Breast epithelium (tissue), 4 donors: Measurements from ENCODE around the gene ATXN1. TPM values are rescaled to one million over a fixed set of nuclear protein-coding genes. Genes with fewer than 3 reads are reported as not detected.

Source experiments
- DNase-seq, 2 donors: peaks; one replicate each; pipeline ENCODE4 v3.0.0-alpha.2; 2019; ENCODE audit warnings: low spot score in 2 of 2
- H3K27ac ChIP-seq, 2 donors: fragments of 200-600 bp; sonication (generic) in 1 of 2; one replicate each; pipeline ENCODE4 v1.5.1; 2016 to 2019; ENCODE audit warnings: mild to moderate bottlenecking in 1 of 2
- H3K27me3 ChIP-seq, 2 donors: fragments of 200-600 bp; sonication (generic) in 1 of 2; one replicate each; pipeline versions ENCODE4 v1.5.1 to v1.6.0; 2017 to 2019; ENCODE audit warnings: control low read depth in 1 of 2, mild to moderate bottlenecking in 1 of 2
- H3K36me3 ChIP-seq: fragments of 200-600 bp; one replicate; pipeline ENCODE4 v1.5.1; 2019
- H3K4me1 ChIP-seq, 2 donors: fragments of 200-600 bp; sonication (generic); one replicate each; pipeline ENCODE4 v1.5.1; 2016 to 2019; ENCODE audit warnings: control low read depth in 1 of 2
- H3K4me3 ChIP-seq, 3 donors: fragments of 200-600 bp; sonication (generic); 1 replicate in 2 of 3; 2 replicates in 1 of 3; pipeline ENCODE4 v1.5.1; 2016 to 2019; ENCODE audit warnings: mild to moderate bottlenecking in 3 of 3, moderate library complexity in 2 of 3
- H3K9me3 ChIP-seq, 2 donors: fragments of 200-600 bp; sonication (generic) in 1 of 2; one replicate each; pipeline ENCODE4 v1.5.1; 2016 to 2019; ENCODE audit warnings: control low read depth in 1 of 2
- POLR2A ChIP-seq: fragments of 450-650 bp; IDR thresholded peaks from one replicate; pipeline ENCODE4 v1.6.1; 2016; ENCODE audit warnings: antibody characterized with exemption, mild to moderate bottlenecking, moderate library complexity
- POLR2AphosphoS5 ChIP-seq, 3 donors: sonication (generic); formaldehyde crosslinking; IDR thresholded peaks; one replicate each; pipeline ENCODE4 v1.6.1; 2017; ENCODE audit warnings: antibody characterized with exemption in 3 of 3
- intact Hi-C: fragments of 100-400 bp; cut with DNase I; formaldehyde crosslinking; loops from one replicate; pipeline ENCODE4 v1.15.1; 2023; ENCODE audit warnings: low total_unique reads
- total RNA-seq, 3 donors: library from RNA; depleted of rRNA; stranded (reverse); fragments of >200 nt; gene quantifications; one replicate each; pipeline ENCODE4 v1.1.0, GENCODE V29; 2016
- TF ChIP-seq, protein P1 (sequence below), 3 donors: fragments of 450-650 bp; IDR thresholded peaks; one replicate each; pipeline ENCODE4 v1.5.1; 2016 to 2017; ENCODE audit warnings: antibody characterized with exemption in 3 of 3, mild to moderate bottlenecking in 3 of 3, moderate library complexity in 3 of 3

The ATXN1 gene
- total RNA-seq, 3 donors from 2014 or later: 26.7 to 63.2 (median 37.4) TPM

DNA sequence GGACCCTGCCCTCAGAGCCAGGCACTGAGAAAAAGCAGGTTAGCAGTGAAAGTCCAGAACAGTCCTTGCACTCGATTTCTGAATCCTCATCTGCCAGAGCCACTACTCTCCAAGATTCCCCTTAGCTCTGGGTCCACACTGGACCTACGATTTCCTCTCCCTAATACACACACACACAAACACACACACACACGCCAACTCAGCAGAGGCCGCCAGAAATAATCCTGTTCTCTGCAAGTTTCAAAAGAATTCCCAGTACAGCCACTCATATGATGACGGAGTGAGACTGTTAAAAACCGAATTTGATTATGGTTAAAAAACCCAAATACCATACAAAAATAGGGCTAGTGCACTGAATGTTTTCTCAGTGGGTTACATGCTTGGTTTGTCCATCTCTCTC lies 432.0 kb downstream of the ATXN1 start:
- peaks cover 0 to 7% of the 10 kb centered on the region in 2 donors for H3K4me1 ChIP-seq

DNA sequence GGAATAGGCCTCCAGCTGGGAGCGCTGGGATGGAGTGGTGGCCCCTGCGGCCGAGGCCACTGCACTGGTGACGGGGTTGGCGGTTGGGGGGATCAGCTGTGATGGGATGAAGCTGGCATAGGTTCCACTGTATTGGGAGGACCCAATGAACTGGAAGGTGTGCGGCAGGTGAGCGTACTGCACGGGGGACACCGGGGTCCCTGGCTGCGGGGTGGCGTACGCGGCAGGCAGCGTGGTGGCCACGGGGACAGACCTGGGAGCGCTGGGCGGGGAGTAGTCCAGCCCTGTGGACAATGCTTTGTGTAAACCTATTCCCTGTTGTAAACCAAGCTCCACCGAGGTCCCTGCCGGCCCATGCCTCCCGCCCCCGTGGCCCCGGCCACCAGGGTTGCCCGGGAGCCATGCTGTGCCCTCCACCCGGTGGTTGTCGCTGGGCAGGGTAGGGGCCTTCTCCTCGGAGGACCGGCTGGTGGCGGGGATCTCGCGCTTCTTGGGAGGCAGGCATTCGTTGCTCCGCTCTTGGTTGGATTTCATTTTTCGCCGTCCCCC lies 433.4 kb downstream of the ATXN1 start:
- H3K27me3 ChIP-seq: no peaks in the 10 kb centered on the region
- H3K36me3 ChIP-seq: no peaks in the 10 kb centered on the region
- H3K27ac ChIP-seq: no peak overlapping the region
- H3K4me3 ChIP-seq: no peak overlapping the region
- TF ChIP-seq POLR2A: no peak
- TF ChIP-seq, protein P1, sequence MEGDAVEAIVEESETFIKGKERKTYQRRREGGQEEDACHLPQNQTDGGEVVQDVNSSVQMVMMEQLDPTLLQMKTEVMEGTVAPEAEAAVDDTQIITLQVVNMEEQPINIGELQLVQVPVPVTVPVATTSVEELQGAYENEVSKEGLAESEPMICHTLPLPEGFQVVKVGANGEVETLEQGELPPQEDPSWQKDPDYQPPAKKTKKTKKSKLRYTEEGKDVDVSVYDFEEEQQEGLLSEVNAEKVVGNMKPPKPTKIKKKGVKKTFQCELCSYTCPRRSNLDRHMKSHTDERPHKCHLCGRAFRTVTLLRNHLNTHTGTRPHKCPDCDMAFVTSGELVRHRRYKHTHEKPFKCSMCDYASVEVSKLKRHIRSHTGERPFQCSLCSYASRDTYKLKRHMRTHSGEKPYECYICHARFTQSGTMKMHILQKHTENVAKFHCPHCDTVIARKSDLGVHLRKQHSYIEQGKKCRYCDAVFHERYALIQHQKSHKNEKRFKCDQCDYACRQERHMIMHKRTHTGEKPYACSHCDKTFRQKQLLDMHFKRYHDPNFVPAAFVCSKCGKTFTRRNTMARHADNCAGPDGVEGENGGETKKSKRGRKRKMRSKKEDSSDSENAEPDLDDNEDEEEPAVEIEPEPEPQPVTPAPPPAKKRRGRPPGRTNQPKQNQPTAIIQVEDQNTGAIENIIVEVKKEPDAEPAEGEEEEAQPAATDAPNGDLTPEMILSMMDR (IDR thresholded peaks at IDR 0.05): no peak
- TF ChIP-seq POLR2AphosphoS5 (IDR thresholded peaks at IDR 0.05): no peak
- H3K4me1 ChIP-seq: peaks cover 0 to 7% of the 10 kb centered on the region in 2 donors
- no peak for DNase-seq
- intact Hi-C loops: no loop called here
- H3K9me3 ChIP-seq: no peaks in the 10 kb centered on the region

More for the DNA sequence above, 432.0 kb downstream of the ATXN1 start:
- TF ChIP-seq POLR2AphosphoS5 (IDR thresholded peaks at IDR 0.05): no peak
- H3K36me3 ChIP-seq: no peaks in the 10 kb centered on the region
- H3K9me3 ChIP-seq: no peaks in the 10 kb centered on the region
- intact Hi-C loops: no loop called here
- H3K4me3 ChIP-seq: no peak overlapping the region
- no peaks in the 10 kb centered on the region for H3K27me3 ChIP-seq
- H3K27ac ChIP-seq: no peak overlapping the region
- no peak for DNase-seq

DNA sequence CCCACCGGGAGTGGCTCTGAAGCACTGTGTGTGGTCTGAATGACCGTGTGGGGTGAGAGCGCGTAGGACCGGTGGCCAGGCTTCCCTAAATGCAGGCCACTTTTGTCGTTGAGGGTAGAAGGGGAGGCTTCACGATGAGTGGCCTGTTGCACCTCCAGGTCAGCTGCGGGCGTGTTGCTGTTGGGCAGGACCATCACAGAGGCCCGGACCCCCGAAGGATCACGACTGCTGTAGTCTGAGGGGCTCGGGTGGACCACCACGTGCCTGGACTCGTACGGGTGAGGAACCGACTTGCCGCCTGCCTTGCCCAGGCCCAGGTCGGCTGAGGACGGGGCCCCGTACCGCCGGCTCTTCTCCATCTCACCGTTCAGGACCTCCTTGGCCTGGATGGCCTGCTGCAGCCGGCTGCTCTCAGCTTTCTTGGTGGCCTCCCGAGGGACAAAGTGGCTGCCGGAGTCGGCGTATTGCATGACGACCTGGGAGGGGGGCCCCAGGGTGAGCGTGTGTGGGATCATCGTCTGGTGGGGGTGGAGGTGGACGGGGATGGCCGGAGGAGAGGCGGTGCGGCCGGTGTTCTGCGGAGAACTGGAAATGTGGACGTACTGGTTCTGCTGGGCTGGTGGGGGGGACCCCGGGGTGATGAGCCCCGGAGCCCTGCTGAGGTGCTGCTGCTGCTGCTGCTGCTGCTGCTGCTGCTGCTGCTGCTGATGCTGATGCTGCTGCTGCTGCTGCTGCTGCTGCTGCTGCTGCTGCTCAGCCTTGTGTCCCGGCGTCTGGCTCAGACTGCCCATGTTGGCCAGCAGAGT lies 434.1 kb downstream of the ATXN1 start:
- Histone ChIP-seq H3K36me3 (no peaks in the 10 kb centered on the region), H3K4me3 (no peak overlapping the region), H3K27me3 (no peaks in the 10 kb centered on the region), H3K9me3 (no peaks in the 10 kb centered on the region), H3K4me1 (peaks cover 0 to 4% of the 10 kb centered on the region in 2 donors), H3K27ac (no peak overlapping the region)
- no peak for DNase-seq
- TF ChIP-seq POLR2A (no peak), POLR2AphosphoS5 (IDR thresholded peaks at IDR 0.05) (no peak)
- TF ChIP-seq, protein P1 (IDR thresholded peaks at IDR 0.05): no peak
- intact Hi-C loops: no loop called here

DNA sequence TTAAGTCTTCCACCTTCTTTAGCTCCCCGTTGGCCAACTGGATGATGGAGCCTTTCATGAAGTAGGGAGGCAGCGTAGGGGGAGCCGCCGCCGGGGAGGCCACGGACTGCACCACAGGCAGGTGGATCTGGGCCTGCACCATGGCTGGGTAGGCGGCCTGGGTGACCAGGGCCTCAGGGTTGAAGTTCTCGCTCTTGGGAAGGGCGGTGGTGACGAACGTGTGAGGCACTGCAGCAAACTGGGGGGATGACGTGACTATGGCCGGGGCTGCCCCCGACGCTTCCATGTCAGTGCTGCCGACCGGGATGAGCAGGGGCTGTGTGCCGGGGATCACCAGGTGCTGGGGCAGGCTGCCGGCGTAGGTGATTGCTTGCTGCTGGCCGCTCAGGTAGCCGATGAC lies 434.7 kb downstream of the ATXN1 start:
- no peaks in the 10 kb centered on the region for H3K9me3 ChIP-seq
- H3K27ac ChIP-seq: no peak overlapping the region
- H3K36me3 ChIP-seq: no peaks in the 10 kb centered on the region
- TF ChIP-seq POLR2AphosphoS5 (IDR thresholded peaks at IDR 0.05): no peak
- intact Hi-C loops: no loop called here
- no peak overlapping the region for H3K4me3 ChIP-seq
- DNase-seq: no peak
- no peaks in the 10 kb centered on the region for H3K4me1 ChIP-seq
- no peaks in the 10 kb centered on the region for H3K27me3 ChIP-seq

GRCh38 chr6:16324606-16325225 lies 436.5 kb downstream of the ATXN1 start:
- H3K4me3 ChIP-seq: no peak overlapping the region
- no peaks in the 10 kb centered on the region for H3K9me3 ChIP-seq
- intact Hi-C loops: no loop called here
- peaks cover 4 to 10% of the 10 kb centered on the region in 2 donors for H3K4me1 ChIP-seq
- no peaks in the 10 kb centered on the region for H3K27me3 ChIP-seq
- TF ChIP-seq POLR2AphosphoS5 (IDR thresholded peaks at IDR 0.05) (no peak), POLR2A (no peak)
- TF ChIP-seq, protein P1 (IDR thresholded peaks at IDR 0.05): no peak
- H3K27ac ChIP-seq: no peak overlapping the region
- DNase-seq: no peak
- H3K36me3 ChIP-seq: no peaks in the 10 kb centered on the region

DNA sequence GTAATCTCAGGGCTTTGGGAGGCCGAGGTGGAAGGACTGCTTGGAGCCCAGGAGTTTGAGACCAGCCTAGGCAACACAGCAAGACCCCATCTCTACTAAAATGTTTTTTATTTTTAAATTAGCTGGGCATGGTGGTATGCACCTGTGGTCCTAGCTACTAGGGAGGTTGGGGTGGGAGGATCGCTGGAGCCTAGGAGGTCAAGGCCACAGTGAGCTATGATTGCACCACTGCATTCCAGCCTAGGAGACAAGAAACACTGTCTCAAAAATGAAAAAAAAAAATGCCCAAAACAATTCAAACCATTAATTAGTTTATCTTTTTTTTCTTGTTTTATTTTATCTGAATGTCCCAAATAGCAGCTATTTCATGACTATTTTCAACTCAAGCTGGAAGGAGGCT lies 437.1 kb downstream of the ATXN1 start:
- no peaks in the 10 kb centered on the region for H3K9me3 ChIP-seq
- no peak for DNase-seq
- TF ChIP-seq, protein P1 (IDR thresholded peaks at IDR 0.05): no peak
- TF ChIP-seq POLR2AphosphoS5 (IDR thresholded peaks at IDR 0.05) (no peak), POLR2A (no peak)
- no peaks in the 10 kb centered on the region for H3K27me3 ChIP-seq
- intact Hi-C loops: no loop called here
- no peaks in the 10 kb centered on the region for H3K36me3 ChIP-seq
- H3K4me3 ChIP-seq: no peak overlapping the region
- H3K27ac ChIP-seq: no peak overlapping the region
- peaks cover 4 to 12% of the 10 kb centered on the region in 2 donors for H3K4me1 ChIP-seq
